ENCODE measurements around the gene MTA3.

Gene MTA3

GRCh38 chr2:42542871-42543270 lies 25.6 kb upstream of the MTA3 start:
- H3K4me3 ChIP-seq (ENCODE audit: control insufficient read depth, low read depth, low read length), result no peak overlapping the region
- TF ChIP-seq, protein P1, sequence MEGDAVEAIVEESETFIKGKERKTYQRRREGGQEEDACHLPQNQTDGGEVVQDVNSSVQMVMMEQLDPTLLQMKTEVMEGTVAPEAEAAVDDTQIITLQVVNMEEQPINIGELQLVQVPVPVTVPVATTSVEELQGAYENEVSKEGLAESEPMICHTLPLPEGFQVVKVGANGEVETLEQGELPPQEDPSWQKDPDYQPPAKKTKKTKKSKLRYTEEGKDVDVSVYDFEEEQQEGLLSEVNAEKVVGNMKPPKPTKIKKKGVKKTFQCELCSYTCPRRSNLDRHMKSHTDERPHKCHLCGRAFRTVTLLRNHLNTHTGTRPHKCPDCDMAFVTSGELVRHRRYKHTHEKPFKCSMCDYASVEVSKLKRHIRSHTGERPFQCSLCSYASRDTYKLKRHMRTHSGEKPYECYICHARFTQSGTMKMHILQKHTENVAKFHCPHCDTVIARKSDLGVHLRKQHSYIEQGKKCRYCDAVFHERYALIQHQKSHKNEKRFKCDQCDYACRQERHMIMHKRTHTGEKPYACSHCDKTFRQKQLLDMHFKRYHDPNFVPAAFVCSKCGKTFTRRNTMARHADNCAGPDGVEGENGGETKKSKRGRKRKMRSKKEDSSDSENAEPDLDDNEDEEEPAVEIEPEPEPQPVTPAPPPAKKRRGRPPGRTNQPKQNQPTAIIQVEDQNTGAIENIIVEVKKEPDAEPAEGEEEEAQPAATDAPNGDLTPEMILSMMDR (conservative IDR thresholded peaks at IDR 0.05; ENCODE audit: control insufficient read depth, insufficient read depth, low read depth, low read length), result no peak
- DNase-seq (ENCODE audit: low read depth), result no peak

DNA sequence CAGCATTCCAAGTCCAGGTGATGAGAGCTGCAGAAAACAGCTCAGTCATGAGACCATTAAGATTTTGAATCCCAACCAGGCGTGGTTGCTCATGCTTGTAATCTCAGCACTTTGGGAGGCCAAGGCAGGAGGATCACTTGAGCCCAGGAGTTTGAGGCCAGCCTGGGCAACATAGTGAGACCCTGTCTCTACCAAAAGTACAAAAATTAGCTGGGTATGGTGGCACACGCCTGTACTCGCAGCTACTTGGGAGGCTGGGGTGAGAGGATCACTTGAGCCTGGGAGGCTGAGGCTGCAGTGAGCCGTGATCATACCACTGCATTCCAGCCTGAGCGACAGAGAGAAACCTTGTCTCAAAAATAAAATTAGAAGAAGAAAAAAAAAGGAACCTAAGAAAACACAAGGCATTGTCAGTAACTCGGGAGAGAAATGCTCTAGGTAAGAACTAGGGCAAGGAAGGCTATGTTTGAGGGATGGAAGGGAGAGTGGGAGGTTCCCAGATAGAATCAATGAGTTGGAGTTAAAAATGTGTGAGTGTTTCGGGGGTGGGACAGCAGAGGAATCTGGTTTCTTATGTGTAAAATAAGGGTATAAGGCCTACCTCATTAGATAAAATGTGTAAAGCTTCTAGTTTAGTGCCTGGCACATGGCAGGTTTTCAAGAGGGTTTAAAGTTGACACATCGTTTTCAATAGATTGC lies 23.3 kb upstream of the MTA3 start:
- TF ChIP-seq, protein P1 (conservative IDR thresholded peaks at IDR 0.05; ENCODE audit: control insufficient read depth, insufficient read depth, low read depth, low read length), result no peak
- no peak overlapping the region for H3K4me3 ChIP-seq (ENCODE audit: control insufficient read depth, low read depth, low read length)
- DNase-seq (ENCODE audit: low read depth), result peak; percentile 7

DNA sequence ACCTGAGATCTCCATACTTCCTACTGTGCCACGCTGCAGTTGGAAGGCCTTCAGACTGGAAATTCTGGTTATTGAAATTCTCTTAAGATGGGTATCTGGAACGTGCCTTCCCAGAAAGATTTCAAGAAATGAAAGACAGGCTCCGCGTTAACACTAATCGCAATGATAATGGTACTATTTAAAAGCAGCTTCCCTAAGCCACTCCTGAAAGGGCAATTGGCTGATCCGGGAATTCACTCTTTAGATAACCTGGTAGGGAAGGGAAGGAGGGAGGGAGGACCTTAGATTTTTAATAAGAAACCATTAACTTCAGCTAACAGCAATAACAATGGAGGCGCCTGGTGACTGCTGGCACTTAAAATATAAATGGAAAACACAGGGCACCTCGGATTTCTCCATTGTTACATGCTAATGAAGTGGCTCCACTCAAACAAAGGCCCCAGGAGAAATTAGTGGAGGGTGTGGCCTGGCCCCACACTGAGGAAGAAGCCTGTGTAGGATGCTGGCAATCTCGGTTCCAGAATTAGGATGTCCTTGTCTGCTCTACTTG lies 22.5 kb upstream of the MTA3 start:
- no peak for DNase-seq (ENCODE audit: low read depth)
- H3K4me3 ChIP-seq (ENCODE audit: control insufficient read depth, low read depth, low read length), result no peak overlapping the region
- TF ChIP-seq, protein P1 (conservative IDR thresholded peaks at IDR 0.05; ENCODE audit: control insufficient read depth, insufficient read depth, low read depth, low read length), result no peak

- no peak overlapping the region for H3K4me3 ChIP-seq (ENCODE audit: control insufficient read depth, low read depth, low read length)
- TF ChIP-seq, protein P1 (conservative IDR thresholded peaks at IDR 0.05; ENCODE audit: control insufficient read depth, insufficient read depth, low read depth, low read length), result no peak
- DNase-seq (ENCODE audit: low read depth), result no peak
Measured at GRCh38 chr2:42547014-42547413, 21.4 kb upstream of the MTA3 start.

GRCh38 chr2:42547446-42548295 lies 20.8 kb upstream of the MTA3 start:
- TF ChIP-seq, protein P1 (conservative IDR thresholded peaks at IDR 0.05; ENCODE audit: control insufficient read depth, insufficient read depth, low read depth, low read length), result no peak
- no peak overlapping the region for H3K4me3 ChIP-seq (ENCODE audit: control insufficient read depth, low read depth, low read length)
- DNase-seq (ENCODE audit: low read depth), result no peak

DNA sequence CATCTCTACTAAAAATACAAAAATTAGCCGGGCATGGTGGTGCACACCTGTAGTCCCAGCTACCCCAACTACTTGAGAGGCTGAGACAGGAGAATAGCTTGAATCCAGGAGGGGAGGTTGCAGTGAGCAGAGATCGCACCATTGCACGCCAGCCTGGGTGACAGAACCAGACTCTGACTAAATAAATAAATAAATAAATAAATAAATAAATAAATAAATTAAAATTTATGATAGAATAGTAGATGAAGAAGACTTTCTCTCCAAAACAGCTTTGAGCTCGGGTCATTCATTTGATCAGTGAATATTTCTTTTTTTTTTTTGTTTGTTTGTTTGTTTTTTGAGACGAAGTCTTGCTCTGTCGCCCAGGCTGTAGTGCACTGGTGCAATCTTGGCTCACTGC lies 17.6 kb upstream of the MTA3 start:
- no peak for DNase-seq (ENCODE audit: low read depth)
- no peak overlapping the region for H3K4me3 ChIP-seq (ENCODE audit: control insufficient read depth, low read depth, low read length)
- TF ChIP-seq, protein P1 (conservative IDR thresholded peaks at IDR 0.05; ENCODE audit: control insufficient read depth, insufficient read depth, low read depth, low read length), result no peak
